GM18511 (cell line): ENCODE measurements around the gene SRRM4.
"Not testable (repeated sequence)": the region's sequence is repeated elsewhere in the genome, so short reads cannot be mapped to it uniquely, and the experiment has no call there.

ENCODE experiments used
- ATAC-seq: cut with Tn5 transposase; IDR thresholded peaks from one replicate; pipeline ENCODE4 v1.9.1; 2021; ENCODE audit warnings: mild to moderate bottlenecking, moderate library complexity; ENCODE audit not compliant: unreplicated experiment

The SRRM4 gene

GRCh38 chr12:118981285-118982211 lies at the start of gene SRRM4:
SRRM4 (plus strand) TSS chr12:118981541; CDS start chr12:118981883, 342 bp downstream.
- ATAC-seq, result no peak

- ATAC-seq, result no peak
Measured at GRCh38 chr12:118946256-118946655, 35.1 kb upstream of the SRRM4 start.

- ATAC-seq, result no peak
Measured at GRCh38 chr12:118958520-118958919, 22.8 kb upstream of the SRRM4 start.

- no peak for ATAC-seq
Measured at GRCh38 chr12:118959348-118959747, 22.0 kb upstream of the SRRM4 start.

GRCh38 chr12:118959985-118960560 lies 21.3 kb upstream of the SRRM4 start:
- ATAC-seq, result no peak

- ATAC-seq, result no peak
Measured at GRCh38 chr12:118960865-118961264, 20.5 kb upstream of the SRRM4 start.

- ATAC-seq, result no peak
Measured at GRCh38 chr12:118964988-118965387, 16.4 kb upstream of the SRRM4 start.

- ATAC-seq, result no peak
Measured at GRCh38 chr12:118970856-118971255, 10.5 kb upstream of the SRRM4 start.

- ATAC-seq, result no peak
Measured at GRCh38 chr12:118972982-118973381, 8.4 kb upstream of the SRRM4 start.

- no peak for ATAC-seq
Measured at GRCh38 chr12:118979763-118980406, 1.5 kb upstream of the SRRM4 start.

GRCh38 chr12:118980407-118981014 lies 830 bp upstream of the SRRM4 start:
- no peak for ATAC-seq

- no peak for ATAC-seq
Measured at GRCh38 chr12:118982302-118982701, 961 bp downstream of the SRRM4 start.

GRCh38 chr12:118982984-118983761 lies 1.8 kb downstream of the SRRM4 start:
- no peak for ATAC-seq

GRCh38 chr12:118984161-118984943 lies 3.0 kb downstream of the SRRM4 start:
- no peak for ATAC-seq

GRCh38 chr12:118986050-118986449 lies 4.7 kb downstream of the SRRM4 start:
- no peak for ATAC-seq

GRCh38 chr12:118999107-118999506 lies 17.8 kb downstream of the SRRM4 start:
- ATAC-seq, result no peak

GRCh38 chr12:119005085-119005484 lies 23.7 kb downstream of the SRRM4 start:
- ATAC-seq, result no peak

GRCh38 chr12:119005913-119006312 lies 24.6 kb downstream of the SRRM4 start:
- ATAC-seq, result no peak

- no peak for ATAC-seq
Measured at GRCh38 chr12:119006746-119007145, 25.4 kb downstream of the SRRM4 start.

- not testable (repeated sequence) for ATAC-seq
Measured at GRCh38 chr12:119008273-119008672, 26.9 kb downstream of the SRRM4 start.
